ENCODE data around the gene SMARCD1.
"Not testable (repeated sequence)": the region's sequence is repeated elsewhere in the genome, so short reads cannot be mapped to it uniquely, and the experiment has no call there.

The SMARCD1 gene

DNA sequence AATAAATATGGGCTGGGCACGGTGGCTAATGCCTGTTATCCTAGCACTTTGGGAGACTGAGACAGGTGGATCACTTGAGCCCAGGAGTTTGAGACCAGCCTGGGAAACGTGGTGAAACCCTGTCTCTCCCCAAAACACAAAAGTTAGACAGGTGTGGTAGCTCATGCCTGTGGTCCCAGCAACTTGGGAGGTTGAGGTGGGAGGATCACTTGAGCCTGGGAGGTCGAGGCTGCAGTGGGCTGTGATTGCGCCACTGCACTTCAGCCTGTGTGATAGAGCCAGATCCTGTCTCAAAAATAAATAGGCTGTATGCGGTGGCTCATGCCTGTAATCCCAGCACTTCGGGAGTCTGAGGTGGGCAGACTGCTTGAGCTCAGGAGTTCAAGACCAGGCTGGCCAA, 62.9 kb downstream of the SMARCD1 start:
- H3K4me1 Mint-ChIP-seq (ENCODE audit: low read depth): peaks cover 12% of the 10 kb centered on the region
- H3K27ac Mint-ChIP-seq; H3K36me3 Mint-ChIP-seq (ENCODE audit: low read depth); H3K27me3 Mint-ChIP-seq (ENCODE audit: low read depth); H3K9me3 Mint-ChIP-seq; H3K4me3 Mint-ChIP-seq: not testable (repeated sequence)

DNA sequence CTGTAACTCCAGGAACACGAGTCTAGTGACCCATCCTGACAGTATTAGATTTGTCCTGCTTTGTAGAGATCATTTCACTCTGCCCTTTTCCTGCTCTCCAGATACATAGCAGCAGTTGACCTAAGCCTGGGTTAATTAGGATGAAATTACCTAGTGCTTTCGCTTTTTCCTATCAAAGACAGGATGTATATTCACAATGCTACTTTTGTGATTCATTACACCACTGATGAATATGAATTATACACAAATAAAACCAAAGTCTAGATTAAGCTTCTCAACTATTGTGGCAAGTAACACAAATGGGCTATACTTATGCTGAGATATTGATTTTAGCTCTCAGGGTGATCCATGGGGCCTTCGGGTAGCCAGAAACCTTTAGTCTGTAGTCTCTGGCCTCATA, 64.2 kb downstream of the SMARCD1 start:
- no peaks in the 10 kb centered on the region for H3K27me3 Mint-ChIP-seq (ENCODE audit: low read depth)
- no peak overlapping the region for H3K4me3 Mint-ChIP-seq
- peaks cover 2% of the 10 kb centered on the region for H3K36me3 Mint-ChIP-seq (ENCODE audit: low read depth)
- H3K27ac Mint-ChIP-seq: no peak overlapping the region
- H3K9me3 Mint-ChIP-seq: no peaks in the 10 kb centered on the region
- peaks cover 12% of the 10 kb centered on the region for H3K4me1 Mint-ChIP-seq (ENCODE audit: low read depth)
